Liver (tissue), 9 donors: Measurements from ENCODE around the gene DDX1. TPM values are rescaled to one million over a fixed set of nuclear protein-coding genes. Genes with fewer than 3 reads are reported as not detected.

Source experiments
- DNase-seq: peaks from one replicate; pipeline ENCODE4 v3.0.0-alpha.2; 2017; ENCODE audit warnings: low spot score
- H3K27ac ChIP-seq, 2 donors: one replicate each; pipeline ENCODE4 v1.7.0; 2013; ENCODE audit warnings: inconsistent platforms in 2 of 2, low read length in 2 of 2, control low read depth in 1 of 2, low read depth in 1 of 2, mild to moderate bottlenecking in 1 of 2
- H3K27me3 ChIP-seq, 4 donors: one replicate each; pipeline versions ENCODE4 v1.6.1 to v1.7.0; 2013; ENCODE audit warnings: low read length in 3 of 4, inconsistent platforms in 1 of 4, mild to moderate bottlenecking in 1 of 4, moderate library complexity in 1 of 4; ENCODE audit not compliant: control insufficient read depth in 4 of 4, insufficient read depth in 4 of 4
- H3K36me3 ChIP-seq, 4 donors: one replicate each; pipeline versions ENCODE4 v1.6.1 to v1.7.0; 2013; ENCODE audit warnings: low read length in 3 of 4, mild to moderate bottlenecking in 3 of 4, low read depth in 1 of 4, moderate library complexity in 1 of 4; ENCODE audit not compliant: control insufficient read depth in 4 of 4, insufficient read depth in 3 of 4
- H3K4me1 ChIP-seq, 4 donors: one replicate each; pipeline versions ENCODE4 v1.6.1 to v1.7.0; 2013; ENCODE audit warnings: low read length in 3 of 4, mild to moderate bottlenecking in 3 of 4, moderate library complexity in 1 of 4; ENCODE audit not compliant: control insufficient read depth in 4 of 4, insufficient read depth in 4 of 4
- H3K4me3 ChIP-seq, 3 donors: one replicate each; pipeline versions ENCODE4 v1.6.1 to v1.7.0; 2013; ENCODE audit warnings: low read length in 3 of 3, control low read depth in 1 of 3, low read depth in 1 of 3, mild to moderate bottlenecking in 1 of 3
- H3K9ac ChIP-seq, 2 donors: one replicate each; pipeline ENCODE4 v1.7.0; 2013; ENCODE audit warnings: low read length in 2 of 2, mild to moderate bottlenecking in 2 of 2, moderate library complexity in 2 of 2, control low read depth in 1 of 2, low read depth in 1 of 2
- H3K9me3 ChIP-seq, 4 donors: one replicate each; pipeline versions ENCODE4 v1.6.1 to v1.7.0; 2013; ENCODE audit warnings: low read length in 3 of 4; ENCODE audit not compliant: control insufficient read depth in 4 of 4
- ATF3 ChIP-seq: IDR thresholded peaks from 2 replicates; pipeline ENCODE4 v1.6.1; 2016; ENCODE audit warnings: antibody characterized with exemption
- CTCF ChIP-seq: fragments of 150-350 bp; IDR thresholded peaks from 2 replicates; pipeline ENCODE4 v1.5.1; 2017; ENCODE audit warnings: improper control_type of control experiment, low read depth, low read length; ENCODE audit not compliant: missing input control
- GABPA ChIP-seq, 2 donors: IDR thresholded peaks in 1 of 2; conservative IDR thresholded peaks in 1 of 2; 2 replicates each; pipeline ENCODE4 v1.6.1; 2016; ENCODE audit warnings: antibody characterized with exemption in 2 of 2, mild to moderate bottlenecking in 1 of 2, moderate library complexity in 1 of 2
- HNF4A ChIP-seq, 2 donors: conservative IDR thresholded peaks; 2 replicates each; pipeline ENCODE4 v1.6.1; 2016; ENCODE audit warnings: antibody characterized with exemption in 2 of 2, mild to moderate bottlenecking in 2 of 2
- HNF4G ChIP-seq: IDR thresholded peaks from 2 replicates; pipeline ENCODE4 v1.6.1; 2016; ENCODE audit warnings: antibody characterized with exemption
- JUND ChIP-seq, 2 donors: IDR thresholded peaks; 2 replicates each; pipeline ENCODE4 v1.6.1; 2016; ENCODE audit warnings: antibody characterized with exemption in 2 of 2
- RAD21 ChIP-seq, 2 donors: IDR thresholded peaks; 2 replicates each; pipeline ENCODE4 v1.6.1; 2016; ENCODE audit warnings: antibody characterized with exemption in 2 of 2, mild to moderate bottlenecking in 2 of 2
- RXRA ChIP-seq, 2 donors: IDR thresholded peaks; 2 replicates each; pipeline ENCODE4 v1.6.1; 2017 to 2018; ENCODE audit warnings: antibody characterized with exemption in 2 of 2, mild to moderate bottlenecking in 1 of 2
- SP1 ChIP-seq: IDR thresholded peaks from 2 replicates; pipeline ENCODE4 v1.6.1; 2018; ENCODE audit warnings: antibody characterized with exemption, mild to moderate bottlenecking
- YY1 ChIP-seq: IDR thresholded peaks from 2 replicates; pipeline ENCODE4 v1.6.1; 2016; ENCODE audit warnings: antibody characterized with exemption, mild to moderate bottlenecking
- WGBS: extraction: QIAGEN DNeasy Blood & Tissue Kit; methylation state at CpG from one replicate; pipeline ENCODE4 v1.1.7; 2013; 5-methylcytosine and 5-hydroxymethylcytosine counted together
- polyA plus RNA-seq, 2 donors: library from polyadenylated mRNA; stranded (reverse) in 1 of 2; unstranded in 1 of 2; fragments of 200-250 nt in 1 of 2; fragments of >200 nt in 1 of 2; fragmentation: Nextera tagmentation in 1 of 2; extraction: Ambion mirVana in 1 of 2; gene quantifications; one replicate each; pipeline versions ENCODE4 v1.2.1 to v1.2.3, GENCODE V29; 2013 to 2015
- total RNA-seq, 2 donors: library from RNA; depleted of rRNA; stranded (reverse); fragments of >200 nt; gene quantifications; one replicate each; pipeline ENCODE4 v1.2.3, GENCODE V29; 2014
- TF ChIP-seq, protein P1 (sequence below): IDR thresholded peaks from 2 replicates; pipeline ENCODE4 v1.6.1; 2016; ENCODE audit warnings: antibody characterized with exemption, mild to moderate bottlenecking
- TF ChIP-seq, protein P2 (sequence below): IDR thresholded peaks from 2 replicates; pipeline ENCODE4 v1.6.1; 2016; ENCODE audit warnings: antibody characterized with exemption
- donor health status: healthy.
- donor health status: healthy.
- donor health status: healthy.
- donor health status: healthy.
- donor health status: healthy.

The DDX1 gene
- total and polyA plus RNA-seq, 4 donors, result 31.7 to 43.9 (median 38.8) TPM

DNA sequence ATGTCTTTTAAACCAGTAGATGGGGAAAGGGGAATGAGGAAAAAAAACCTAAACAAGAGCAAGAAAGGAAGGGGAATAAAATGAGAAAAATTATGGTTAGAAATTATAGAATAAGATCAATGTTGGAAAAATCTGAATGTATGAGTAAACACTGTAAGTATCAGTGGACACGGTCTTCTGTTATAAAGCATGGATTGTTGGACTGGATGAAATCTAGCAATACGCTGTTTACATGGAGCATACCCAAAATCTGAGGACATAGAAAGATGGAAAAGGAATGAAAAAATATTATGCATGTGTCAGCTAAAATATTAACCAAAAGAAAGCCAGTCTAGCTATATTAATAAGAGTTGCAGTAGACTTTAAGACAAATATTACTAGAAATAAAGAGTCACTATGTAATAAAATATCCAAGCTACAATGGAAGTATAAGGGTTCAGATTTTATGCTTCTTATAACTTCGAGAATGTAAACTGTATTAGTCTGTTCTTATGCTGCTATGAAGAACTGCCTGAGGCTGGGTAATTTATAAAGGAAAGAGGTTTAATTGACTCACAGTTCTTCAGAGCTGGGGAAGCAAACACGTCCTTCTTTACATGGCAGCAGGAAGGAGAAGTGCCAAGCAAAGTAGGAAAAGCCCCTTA is 32.4 kb downstream of the DDX1 start:
- H3K36me3 ChIP-seq, result peaks cover 15 to 58% (median 45%) of the 10 kb centered on the region in 4 donors
- 96% methylated on average over 4 of the region's 4 CpGs for WGBS

GRCh38 chr2:15624903-15625302 is 33.2 kb downstream of the DDX1 start:
- Histone ChIP-seq H3K27me3 (no peaks in the 10 kb centered on the region), H3K4me3 (no peak overlapping the region), H3K9ac (no peak overlapping the region), H3K4me1 (no peaks in the 10 kb centered on the region), H3K9me3 (no peaks in the 10 kb centered on the region), H3K36me3 (peaks cover 12 to 57% (median 52%) of the 10 kb centered on the region in 4 donors), H3K27ac (no peak overlapping the region)
- DNase-seq, result no peak
- no peak for TF ChIP-seq HNF4G

More for the DNA sequence above, 32.4 kb downstream of the DDX1 start:
- no peak overlapping the region for H3K4me3 ChIP-seq
- no peaks in the 10 kb centered on the region for H3K4me1 ChIP-seq
- DNase-seq, result no peak
- H3K9ac ChIP-seq, result no peak overlapping the region
- no peaks in the 10 kb centered on the region for H3K27me3 ChIP-seq
- H3K27ac ChIP-seq, result no peak overlapping the region
- no peak for TF ChIP-seq RAD21 (IDR thresholded peaks at IDR 0.05)
- no peak for TF ChIP-seq HNF4G
- TF ChIP-seq, protein P1, sequence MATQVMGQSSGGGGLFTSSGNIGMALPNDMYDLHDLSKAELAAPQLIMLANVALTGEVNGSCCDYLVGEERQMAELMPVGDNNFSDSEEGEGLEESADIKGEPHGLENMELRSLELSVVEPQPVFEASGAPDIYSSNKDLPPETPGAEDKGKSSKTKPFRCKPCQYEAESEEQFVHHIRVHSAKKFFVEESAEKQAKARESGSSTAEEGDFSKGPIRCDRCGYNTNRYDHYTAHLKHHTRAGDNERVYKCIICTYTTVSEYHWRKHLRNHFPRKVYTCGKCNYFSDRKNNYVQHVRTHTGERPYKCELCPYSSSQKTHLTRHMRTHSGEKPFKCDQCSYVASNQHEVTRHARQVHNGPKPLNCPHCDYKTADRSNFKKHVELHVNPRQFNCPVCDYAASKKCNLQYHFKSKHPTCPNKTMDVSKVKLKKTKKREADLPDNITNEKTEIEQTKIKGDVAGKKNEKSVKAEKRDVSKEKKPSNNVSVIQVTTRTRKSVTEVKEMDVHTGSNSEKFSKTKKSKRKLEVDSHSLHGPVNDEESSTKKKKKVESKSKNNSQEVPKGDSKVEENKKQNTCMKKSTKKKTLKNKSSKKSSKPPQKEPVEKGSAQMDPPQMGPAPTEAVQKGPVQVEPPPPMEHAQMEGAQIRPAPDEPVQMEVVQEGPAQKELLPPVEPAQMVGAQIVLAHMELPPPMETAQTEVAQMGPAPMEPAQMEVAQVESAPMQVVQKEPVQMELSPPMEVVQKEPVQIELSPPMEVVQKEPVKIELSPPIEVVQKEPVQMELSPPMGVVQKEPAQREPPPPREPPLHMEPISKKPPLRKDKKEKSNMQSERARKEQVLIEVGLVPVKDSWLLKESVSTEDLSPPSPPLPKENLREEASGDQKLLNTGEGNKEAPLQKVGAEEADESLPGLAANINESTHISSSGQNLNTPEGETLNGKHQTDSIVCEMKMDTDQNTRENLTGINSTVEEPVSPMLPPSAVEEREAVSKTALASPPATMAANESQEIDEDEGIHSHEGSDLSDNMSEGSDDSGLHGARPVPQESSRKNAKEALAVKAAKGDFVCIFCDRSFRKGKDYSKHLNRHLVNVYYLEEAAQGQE, result no peak
- TF ChIP-seq GABPA (IDR thresholded peaks at IDR 0.05 in 1 of 2, conservative IDR thresholded peaks at IDR 0.05 in 1 of 2), result no peak
- TF ChIP-seq JUND (IDR thresholded peaks at IDR 0.05), result no peak
- no peak for TF ChIP-seq YY1
- no peak for TF ChIP-seq ATF3
- H3K9me3 ChIP-seq, result no peaks in the 10 kb centered on the region

- H3K4me1 ChIP-seq, result no peaks in the 10 kb centered on the region
- no peaks in the 10 kb centered on the region for H3K27me3 ChIP-seq
- DNase-seq, result no peak
- no peak overlapping the region for H3K27ac ChIP-seq
- WGBS, result 99% methylated on average over 3 of the region's 3 CpGs
- no peak overlapping the region for H3K4me3 ChIP-seq
- no peaks in the 10 kb centered on the region for H3K9me3 ChIP-seq
- no peak overlapping the region for H3K9ac ChIP-seq
- peaks cover 13 to 60% (median 52%) of the 10 kb centered on the region in 4 donors for H3K36me3 ChIP-seq
- TF ChIP-seq, protein P2, sequence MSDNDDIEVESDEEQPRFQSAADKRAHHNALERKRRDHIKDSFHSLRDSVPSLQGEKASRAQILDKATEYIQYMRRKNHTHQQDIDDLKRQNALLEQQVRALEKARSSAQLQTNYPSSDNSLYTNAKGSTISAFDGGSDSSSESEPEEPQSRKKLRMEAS, result no peak
- no peak for TF ChIP-seq CTCF
- TF ChIP-seq JUND (IDR thresholded peaks at IDR 0.05), result no peak
- TF ChIP-seq SP1, result no peak
- no peak for TF ChIP-seq HNF4A (conservative IDR thresholded peaks at IDR 0.05)
- no peak for TF ChIP-seq RXRA (IDR thresholded peaks at IDR 0.05)
These were observed 33.8 kb downstream of the DDX1 start for GRCh38 chr2:15625344-15626036.
